ENCODE data around the gene MUSTN1. TPM values are rescaled to one million over a fixed set of nuclear protein-coding genes. Genes with fewer than 3 reads are reported as not detected.

The MUSTN1 gene
- total and polyA plus RNA-seq, 2 experiments from 2014 or later = 1.2 to 1.4 TPM

DNA sequence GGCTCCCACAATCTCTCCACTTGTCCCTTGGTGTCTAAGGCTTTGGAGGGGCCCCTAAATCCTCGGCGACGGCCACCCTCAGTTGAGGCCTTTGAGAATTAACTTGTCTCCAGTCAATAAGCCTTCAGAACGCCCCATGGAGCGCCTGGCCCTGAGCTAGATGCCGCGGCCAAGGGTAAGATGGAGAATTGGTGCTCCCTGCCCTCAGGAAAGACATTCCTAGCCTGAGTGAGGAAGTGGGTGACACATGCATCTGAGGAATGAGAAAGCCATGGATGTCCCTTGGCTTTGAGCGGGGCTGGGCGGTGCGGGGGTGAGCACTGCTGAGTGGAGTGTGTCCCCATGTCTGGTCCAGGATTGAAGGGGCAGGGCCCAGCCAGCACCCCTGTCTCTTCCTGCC lies 17.6 kb downstream of the MUSTN1 start:
- H3K4me3 ChIP-seq = no peak overlapping the region
- H3K4me2 ChIP-seq = no peak overlapping the region
- no peaks in the 10 kb centered on the region for H3K79me2 ChIP-seq (replicated peaks; ENCODE audit: insufficient read depth)
- H3K4me1 ChIP-seq (ENCODE audit: insufficient read depth) = peaks cover 7% of the 10 kb centered on the region; the same call in 1 of the 2 replicates
- TF ChIP-seq CREB1 (CRISPR knock-in tag; IDR thresholded peaks at IDR 0.05; ENCODE audit: low read depth) (no peak), ETS1 (IDR thresholded peaks at IDR 0.05) (no peak), NANOG (IDR thresholded peaks at IDR 0.05; ENCODE audit: borderline replicate concordance) (no peak), STAT1 (IDR thresholded peaks at IDR 0.05; ENCODE audit: unreplicated experiment) (no peak), POLR2AphosphoS5 (IDR thresholded peaks at IDR 0.05; ENCODE audit: low read depth) (no peak), EZH2phosphoT487 (IDR thresholded peaks at IDR 0.05; ENCODE audit: unreplicated experiment) (no peak), EZH2 (IDR thresholded peaks at IDR 0.05; ENCODE audit: low read depth, unreplicated experiment) (no peak)
- H3F3A ChIP-seq (replicated peaks; ENCODE audit: low read depth) = no peaks in the 10 kb centered on the region
- H3K36me3 ChIP-seq (ENCODE audit: insufficient read depth) = no peaks in the 10 kb centered on the region
- peaks cover 18% of the 10 kb centered on the region for H3K4me1 Mint-ChIP-seq
- H3K27me3 ChIP-seq (ENCODE audit: insufficient read depth) = no peaks in the 10 kb centered on the region
- DNase-seq (ENCODE audit: low spot score) = no peak
- H3K36me3 Mint-ChIP-seq (ENCODE audit: low read depth) = no peaks in the 10 kb centered on the region
- no peaks in the 10 kb centered on the region for H3K9me2 ChIP-seq (ENCODE audit: insufficient read depth)
- no peak overlapping the region for H2AFZ ChIP-seq
- H3K27me3 Mint-ChIP-seq (ENCODE audit: insufficient read depth, low read depth, poor library complexity) = peaks cover 21% of the 10 kb centered on the region
- H3K9me3 Mint-ChIP-seq = no peaks in the 10 kb centered on the region; the same call in 1 of the 3 replicates
- ATAC-seq = no peak
- H4K20me1 ChIP-seq (replicated peaks; ENCODE audit: insufficient read depth) = no peaks in the 10 kb centered on the region
- no peak overlapping the region for H3K27ac ChIP-seq (ENCODE audit: low read depth)
- H3K27ac Mint-ChIP-seq = no peak overlapping the region
- no peak overlapping the region for H3K4me3 Mint-ChIP-seq

- Histone ChIP-seq H3F3A (replicated peaks; ENCODE audit: low read depth) (no peaks in the 10 kb centered on the region), H3K27ac (ENCODE audit: low read depth) (no peak overlapping the region), H3K36me3 (ENCODE audit: insufficient read depth) (no peaks in the 10 kb centered on the region), H3K79me2 (replicated peaks; ENCODE audit: insufficient read depth) (no peaks in the 10 kb centered on the region), H2AFZ (no peak overlapping the region), H4K20me1 (replicated peaks; ENCODE audit: insufficient read depth) (no peaks in the 10 kb centered on the region), H3K4me3 (no peak overlapping the region), H3K4me2 (no peak overlapping the region), H3K9me2 (ENCODE audit: insufficient read depth) (no peaks in the 10 kb centered on the region), H3K27me3 (ENCODE audit: insufficient read depth) (no peaks in the 10 kb centered on the region), H3K4me1 (ENCODE audit: insufficient read depth) (peaks cover 7% of the 10 kb centered on the region; the same call in 1 of the 2 replicates)
- ATAC-seq = no peak
- peaks cover 18% of the 10 kb centered on the region for H3K4me1 Mint-ChIP-seq
- no peak overlapping the region for H3K27ac Mint-ChIP-seq
- H3K4me3 Mint-ChIP-seq = no peak overlapping the region
- peaks cover 18% of the 10 kb centered on the region for H3K27me3 Mint-ChIP-seq (ENCODE audit: insufficient read depth, low read depth, poor library complexity)
- H3K36me3 Mint-ChIP-seq (ENCODE audit: low read depth) = no peaks in the 10 kb centered on the region
- DNase-seq (ENCODE audit: low spot score) = no peak
- H3K9me3 Mint-ChIP-seq = no peaks in the 10 kb centered on the region; the same call in 1 of the 3 replicates
- TF ChIP-seq CREB1 (CRISPR knock-in tag; IDR thresholded peaks at IDR 0.05; ENCODE audit: low read depth) = no peak
- no peak for TF ChIP-seq STAT1 (IDR thresholded peaks at IDR 0.05; ENCODE audit: unreplicated experiment)
- no peak for TF ChIP-seq ZNF462 (CRISPR knock-in tag; IDR thresholded peaks at IDR 0.05)
- no peak for TF ChIP-seq ZNF114 (CRISPR knock-in tag; IDR thresholded peaks at IDR 0.05)
- TF ChIP-seq EZH2 (IDR thresholded peaks at IDR 0.05; ENCODE audit: low read depth, unreplicated experiment) = no peak
- TF ChIP-seq POLR2AphosphoS5 (IDR thresholded peaks at IDR 0.05; ENCODE audit: low read depth) = no peak
- no peak for TF ChIP-seq NANOG (IDR thresholded peaks at IDR 0.05; ENCODE audit: borderline replicate concordance)
- TF ChIP-seq ZNF331 (CRISPR knock-in tag; IDR thresholded peaks at IDR 0.05; ENCODE audit: low read depth) = no peak
Measured at GRCh38 chr3:52816654-52817053, 18.2 kb downstream of the MUSTN1 start.

All from GM23338 (cell line).